Psoas muscle (tissue), 8 donors: Measurements from ENCODE around the gene ZC3H18. TPM values are rescaled to one million over a fixed set of nuclear protein-coding genes. Genes with fewer than 3 reads are reported as not detected.
A peak's percentile ranks its signal among the peaks of the same experiment; 100 is the strongest.

Experiments used
- ATAC-seq, 4 donors: fragments of 200-7000 bp; cut with Tn5 transposase; one replicate each; pipeline ENCODE4 v1.9.1; 2020; ENCODE audit warnings: moderate library complexity in 3 of 4, mild to moderate bottlenecking in 2 of 4
- DNase-seq, 2 donors: peaks; one replicate each; pipeline ENCODE4 v3.0.0-alpha.2; 2020
- H3K27ac ChIP-seq: fragments of 200-600 bp; one replicate; pipeline ENCODE4 v1.8.0; 2022
- H3K27me3 ChIP-seq, 3 donors: fragments of 200-600 bp in 1 of 3; one replicate each; pipeline versions ENCODE4 v1.6.1 to v1.8.0; 2013 to 2022; ENCODE audit warnings: low read length in 2 of 3, mild to moderate bottlenecking in 2 of 3, moderate library complexity in 1 of 3; ENCODE audit not compliant: insufficient read depth in 3 of 3
- H3K36me3 ChIP-seq, 2 donors: fragments of 200-600 bp in 1 of 2; one replicate each; pipeline versions ENCODE4 v1.6.1 to v1.8.0; 2013 to 2022; ENCODE audit warnings: low read depth in 1 of 2, mild to moderate bottlenecking in 1 of 2, moderate library complexity in 1 of 2; ENCODE audit not compliant: insufficient read depth in 1 of 2
- H3K4me1 ChIP-seq: fragments of 200-600 bp; one replicate; pipeline ENCODE4 v1.8.0; 2022
- H3K4me3 ChIP-seq: fragments of 200-600 bp; one replicate; pipeline ENCODE4 v1.8.0; 2022; ENCODE audit warnings: mild to moderate bottlenecking
- H3K9me3 ChIP-seq: fragments of 200-600 bp; one replicate; pipeline ENCODE4 v1.8.0; 2022
- CTCF ChIP-seq: fragments of 200-600 bp; IDR thresholded peaks from one replicate; pipeline ENCODE4 v1.8.0; 2022; ENCODE audit warnings: antibody characterized with exemption
- WGBS, 3 donors: extraction: QIAGEN DNeasy Blood & Tissue Kit; methylation state at CpG; one replicate each; pipeline versions ENCODE4 v1.1.6 to v1.1.7; 2013; 5-methylcytosine and 5-hydroxymethylcytosine counted together
- intact Hi-C, 2 donors: fragments of 100-400 bp; cut with DNase I; formaldehyde crosslinking; loops; one replicate each; pipeline versions ENCODE4 v1.11.0 to v1.14.2; 2022
- polyA plus RNA-seq, 3 donors: library from polyadenylated mRNA; stranded (reverse); fragments of 200-250 nt; gene quantifications; one replicate each; pipeline ENCODE4 v1.2.3, GENCODE V29; 2013
- total RNA-seq, 4 donors: library from RNA; stranded (reverse); fragmentation: NEBNext Ultra II Directional in 2 of 4; extraction: Animal tissue kit (Norgen Biotek cat#: 25700) in 2 of 4; gene quantifications; one replicate each; pipeline versions ENCODE4 v1.2.1 to v1.2.4, GENCODE V29; 2021 to 2023
- donor health status: healthy with polysubstance abuse.
- donor health status: DM: no; HTN: no; CAD: no; lungs with moderate emphysema.
- donor health status: Bipolar disorder and iron deficiency.
- donor health status: healthy.
- donor health status: DM: yes; HTN: yes; CAD: no.
- donor health status: DM: no; HTN: no; CAD: no.
- donor health status: DM: no; HTN: no; CAD: no.
- donor health status: DM: yes; HTN: yes; CAD: no.

Gene ZC3H18
- total and polyA plus RNA-seq, 7 donors = 19.9 to 36.0 (median 28.5) TPM

- 26 to 38% (median 31%) methylated on average over 41 to 47 of the region's 47 CpGs for WGBS, 3 donors
- intact Hi-C loops = loop anchor here in 1 of 2 donors (10.0 kb wide), 1 partner anchor 329 kb away; no protein-coding TSS in a partner anchor
- TF ChIP-seq CTCF = no peak
These were observed 46.7 kb upstream of the ZC3H18 start for GRCh38 chr16:88523309-88524161.

GRCh38 chr16:88524274-88524972 is 45.8 kb upstream of the ZC3H18 start:
- Histone ChIP-seq H3K4me1 (peaks cover 46% of the 10 kb centered on the region), H3K4me3 (no peak overlapping the region), H3K27ac (no peak overlapping the region), H3K9me3 (no peaks in the 10 kb centered on the region), H3K36me3 (no peaks in the 10 kb centered on the region), H3K27me3 (peaks cover 0 to 30% (median 19%) of the 10 kb centered on the region in 3 donors)
- WGBS, 3 donors = 28 to 32% (median 30%) methylated on average over 18 of the region's 18 CpGs
- intact Hi-C loops = loop anchor here in 1 of 2 donors (10.0 kb wide), 1 partner anchor 330 kb away; no protein-coding TSS in a partner anchor
- ATAC-seq (no peak), DNase-seq (peak in 1 of 2 donors; percentile 11)
- TF ChIP-seq CTCF = no peak

More at GRCh38 chr16:88523309-88524161, 46.7 kb upstream of the ZC3H18 start:
- Histone ChIP-seq H3K9me3 (no peaks in the 10 kb centered on the region), H3K27ac (no peak overlapping the region), H3K4me1 (peaks cover 45% of the 10 kb centered on the region), H3K4me3 (no peak overlapping the region), H3K27me3 (peaks cover 0 to 30% (median 22%) of the 10 kb centered on the region in 3 donors), H3K36me3 (no peaks in the 10 kb centered on the region)
- ATAC-seq = no peak
- no peak for DNase-seq

GRCh38 chr16:88524973-88525662 is 45.1 kb upstream of the ZC3H18 start:
- WGBS, 3 donors = 30 to 37% (median 35%) methylated on average over 18 of the region's 18 CpGs
- H3K27ac ChIP-seq = no peak overlapping the region
- ATAC-seq (peak in 2 of 4 donors; percentile 1 to 13), DNase-seq (peak in 1 of 2 donors; percentile 16)
- H3K4me3 ChIP-seq = no peak overlapping the region
- intact Hi-C loops = loop anchor here in 1 of 2 donors (10.0 kb wide), 1 partner anchor 330 kb away; no protein-coding TSS in a partner anchor
- peaks cover 0 to 27% (median 18%) of the 10 kb centered on the region in 3 donors for H3K27me3 ChIP-seq
- H3K9me3 ChIP-seq = no peaks in the 10 kb centered on the region
- TF ChIP-seq CTCF = no peak
- no peaks in the 10 kb centered on the region for H3K36me3 ChIP-seq
- peaks cover 53% of the 10 kb centered on the region for H3K4me1 ChIP-seq

- 24 to 36% (median 29%) methylated on average over 13 to 17 of the region's 17 CpGs for WGBS, 3 donors
- ATAC-seq (peak in 1 of 4 donors; percentile 1), DNase-seq (no peak)
- H3K27me3 ChIP-seq = peaks cover 0 to 27% (median 18%) of the 10 kb centered on the region in 3 donors
- TF ChIP-seq CTCF = no peak
- intact Hi-C loops = loop anchor here in 1 of 2 donors (10.0 kb wide), 1 partner anchor 331 kb away; no protein-coding TSS in a partner anchor
- H3K27ac ChIP-seq = no peak overlapping the region
- no peak overlapping the region for H3K4me3 ChIP-seq
- H3K36me3 ChIP-seq = no peaks in the 10 kb centered on the region
- H3K4me1 ChIP-seq = peaks cover 58% of the 10 kb centered on the region
- no peaks in the 10 kb centered on the region for H3K9me3 ChIP-seq
These were observed 44.6 kb upstream of the ZC3H18 start for GRCh38 chr16:88525663-88525990.
